ENCODE data around the gene LBP. TPM values are rescaled to one million over a fixed set of nuclear protein-coding genes. Genes with fewer than 3 reads are reported as not detected.

Gene LBP
- total and polyA plus RNA-seq, 2 of the 13 experiments (the other 11 are each of a cell fraction or from before 2014, with no cell fraction given), result 0.07 to 0.20 TPM

- no peaks in the 10 kb centered on the region for H3K79me2 ChIP-seq (ENCODE audit: insufficient read depth, low read length)
- H3K4me1 ChIP-seq (ENCODE audit: insufficient read depth, low read length), result peaks cover 26% of the 10 kb centered on the region
- no peaks in the 10 kb centered on the region for H4K20me1 ChIP-seq (ENCODE audit: insufficient read depth, low read length)
- no peak for DNase-seq (ENCODE audit: low spot score)
- H3K9me3 ChIP-seq (ENCODE audit: low read length), result peaks cover 17% of the 10 kb centered on the region
- no peak overlapping the region for H3K27ac ChIP-seq (ENCODE audit: extremely low read length, insufficient read depth, low read length)
- in situ Hi-C loops (cut with HindIII; ENCODE audit: extremely low pct_ligation_motif_present, low pct_unique_long_range_greater_than_20kb), result loop anchor here (5.0 kb wide), 1 partner anchor 68 kb away; no protein-coding TSS in a partner anchor
- H3K9ac ChIP-seq (ENCODE audit: insufficient read depth, low read depth, low read length), result no peak overlapping the region
- peaks cover 0 to 12% of the 10 kb centered on the region in 2 experiments; a peak in 1 of 5 replicates for H3K27me3 ChIP-seq (ENCODE audit: control insufficient read depth in 1 of 2, insufficient read depth in 2 of 2, low read length in 2 of 2)
- ChIA-PET POLR2A (no interaction called here), CTCF (ENCODE audit: low intra/inter-chr PET ratio, low total read pairs) (interaction anchor here (1.2 to 2.7 kb wide), 2 partner anchors 17 to 70 kb away, joined by 9 to 38 read pairs; no protein-coding TSS in a partner anchor)
- H3K4me2 ChIP-seq (ENCODE audit: low read depth, low read length), result no peak overlapping the region
- H3K36me3 ChIP-seq (replicated peaks in 1 of 2; ENCODE audit: control insufficient read depth in 1 of 2, insufficient read depth in 2 of 2, low read length in 2 of 2), result no peaks in the 10 kb centered on the region
- ATAC-seq, result 0 out of 3 replicates have a peak, but pooled peaks have one; percentile 11
- intact Hi-C loops (cut with micrococcal nuclease; ENCODE audit: unreplicated experiment), result loop anchor here (1.0 kb wide), 1 partner anchor 69 kb away; no protein-coding TSS in a partner anchor
- FAIRE-seq, result no peak
- H2AFZ ChIP-seq (ENCODE audit: low read length), result no peak overlapping the region
- no peak overlapping the region for H3K4me3 ChIP-seq (replicated peaks in 1 of 3; ENCODE audit: insufficient read depth in 1 of 3, low read depth in 2 of 3, low read length in 3 of 3)
- WGBS (ENCODE audit: low lambda C conversion rate), result 30% methylated on average over 7 of the region's 7 CpGs
- no TSS peak for BruUV-seq (replicated peaks)
- TF ChIP-seq CHD2 (IDR thresholded peaks at IDR 0.05; ENCODE audit: low read depth, low read length) (no peak), SMC3 (IDR thresholded peaks at IDR 0.05; ENCODE audit: low read length) (peak; percentile 64), CHD4 (IDR thresholded peaks at IDR 0.05; ENCODE audit: borderline replicate concordance, low read length) (no peak), NR2F1 (CRISPR knock-in tag; IDR thresholded peaks at IDR 0.05) (no peak), TBX2 (CRISPR knock-in tag; IDR thresholded peaks at IDR 0.05; ENCODE audit: borderline replicate concordance) (no peak), ZNF737 (CRISPR knock-in tag; IDR thresholded peaks at IDR 0.05; ENCODE audit: borderline replicate concordance) (no peak), ARID4A (CRISPR knock-in tag; IDR thresholded peaks at IDR 0.05; ENCODE audit: borderline replicate concordance) (0 out of 2 replicates have a peak, but pooled peaks have one; percentile 12), TEAD3 (CRISPR knock-in tag; optimal IDR thresholded peaks at IDR 0.05; ENCODE audit: borderline replicate concordance) (peak; percentile 28), ZFX (CRISPR knock-in tag; IDR thresholded peaks at IDR 0.05; ENCODE audit: low read depth) (no peak), TGIF2 (CRISPR knock-in tag; IDR thresholded peaks at IDR 0.05) (peak; percentile 67; the same call in 1 of the 2 replicates), STAG1 (CRISPR knock-in tag; IDR thresholded peaks at IDR 0.05) (peak; percentile 56), ZNF383 (CRISPR knock-in tag; IDR thresholded peaks at IDR 0.05; ENCODE audit: borderline replicate concordance) (no peak), KAT7 (CRISPR knock-in tag; IDR thresholded peaks at IDR 0.05; ENCODE audit: borderline replicate concordance) (0 out of 2 replicates have a peak, but pooled peaks have one; percentile 23), HNF1A (IDR thresholded peaks at IDR 0.05; ENCODE audit: low read depth) (no peak), HNF1A (CRISPR knock-in tag; IDR thresholded peaks at IDR 0.05; ENCODE audit: borderline replicate concordance) (no peak), FOSL2 (CRISPR knock-in tag; IDR thresholded peaks at IDR 0.05) (0 out of 2 replicates have a peak, but pooled peaks have one; percentile 10), SAP130 (CRISPR knock-in tag; IDR thresholded peaks at IDR 0.05; ENCODE audit: low read depth) (peak; percentile 39)
Observed at GRCh38 chr20:38338849-38339520, 7.3 kb upstream of the LBP start.
